ENCODE measurements around the gene USP34. TPM values are rescaled to one million over a fixed set of nuclear protein-coding genes. Genes with fewer than 3 reads are reported as not detected.

USP34 gene
- total and polyA plus RNA-seq, 2 of the 8 experiments (the other 6 are each of a cell fraction or from before 2014, with no cell fraction given), result 56.7 to 91.7 TPM

DNA sequence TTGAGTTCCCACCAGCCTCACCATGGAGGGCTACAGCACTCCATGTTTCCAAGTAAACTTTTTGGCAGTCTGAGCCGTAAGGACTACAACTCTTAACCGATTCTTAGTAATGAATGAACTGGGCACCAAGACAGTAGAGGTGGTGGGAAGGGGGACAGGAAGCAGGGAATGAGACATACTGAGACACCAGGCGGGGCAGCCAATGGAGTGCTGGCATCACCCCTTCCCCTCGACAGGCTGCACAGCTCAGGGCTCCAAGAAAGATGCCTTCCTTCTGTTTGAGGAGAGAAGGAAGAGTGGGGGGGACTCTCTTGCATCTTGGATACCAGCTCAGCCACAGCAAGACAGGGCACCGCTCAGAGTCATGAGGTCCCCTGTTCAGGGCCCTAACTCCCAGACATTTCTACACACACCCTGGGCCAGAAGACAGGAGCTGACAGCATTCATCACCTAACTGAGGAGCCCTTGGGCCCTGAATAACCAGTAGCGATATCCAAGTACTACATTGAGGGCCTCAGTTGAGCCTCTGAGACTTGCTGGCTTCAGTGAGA lies 45.2 kb downstream of the USP34 start:
- Histone ChIP-seq H3K4me2 (ENCODE audit: insufficient read depth in 1 of 2, low read depth in 2 of 2, low read length in 2 of 2) (no peak overlapping the region), H4K91ac (replicated peaks; ENCODE audit: insufficient read length, low read length) (no peak overlapping the region), H2BK15ac (ENCODE audit: low read length) (no peak overlapping the region), H4K5ac (ENCODE audit: insufficient read length, low read depth, low read length) (no peak overlapping the region), H2AFZ (ENCODE audit: low read length) (no peak overlapping the region), H2AK5ac (ENCODE audit: low read depth, low read length) (no peak overlapping the region), H3K79me2 (ENCODE audit: control insufficient read depth in 1 of 2, insufficient read depth in 2 of 2, low read length in 2 of 2) (peaks cover 17 to 94% of the 10 kb centered on the region in 2 experiments), H3K27me3 (replicated peaks in 1 of 4; ENCODE audit: control insufficient read depth in 3 of 4, extremely low read depth in 1 of 4, insufficient read depth in 3 of 4, low read length in 3 of 4) (no peaks in the 10 kb centered on the region), H3K23me2 (ENCODE audit: low read depth, low read length) (no peaks in the 10 kb centered on the region), H3K4me1 (replicated peaks in 1 of 4; ENCODE audit: control insufficient read depth in 3 of 4, insufficient read depth in 4 of 4, low read length in 3 of 4) (peaks cover 3 to 8% (median 4%) of the 10 kb centered on the region in 4 experiments; a peak in 5 of 7 replicates), H3K9me3 (ENCODE audit: insufficient read depth in 2 of 2, low read depth in 1 of 2, low read length in 1 of 2) (no peaks in the 10 kb centered on the region), H4K8ac (ENCODE audit: extremely low read depth, insufficient read depth, low read length) (no peak overlapping the region; the same call in 1 of the 2 replicates), H2BK120ac (replicated peaks; ENCODE audit: low read depth, low read length) (no peak overlapping the region), H2BK5ac (ENCODE audit: low read depth, low read length) (peak overlapping the region; percentile 6; the same call in 1 of the 2 replicates), H3K23ac (ENCODE audit: insufficient read length) (no peak overlapping the region), H3K14ac (ENCODE audit: insufficient read length) (no peak overlapping the region), H3K4ac (replicated peaks; ENCODE audit: insufficient read length, low read depth, low read length) (no peak overlapping the region), H3K18ac (ENCODE audit: extremely low read depth, low read length) (no peak overlapping the region), H2BK20ac (ENCODE audit: low read length) (no peak overlapping the region), H3K56ac (replicated peaks; ENCODE audit: insufficient read length, low read depth, low read length) (no peak overlapping the region), H3K79me1 (ENCODE audit: low read depth, low read length) (peaks cover 3% of the 10 kb centered on the region), H3K9ac (replicated peaks in 1 of 4; ENCODE audit: extremely low read depth in 1 of 4, low read depth in 3 of 4, low read length in 3 of 4) (peak overlapping the region in 1 of 4 experiments; percentile 1; a peak in 1 of 7 replicates), H3K36me3 (ENCODE audit: control insufficient read depth in 2 of 4, insufficient read depth in 4 of 4, low read length in 3 of 4) (no peaks in the 10 kb centered on the region; a peak in 1 of 8 replicates), H2BK12ac (ENCODE audit: low read depth, low read length) (no peak overlapping the region), H4K20me1 (replicated peaks in 1 of 2; ENCODE audit: control insufficient read depth in 1 of 2, insufficient read depth in 2 of 2, low read length in 2 of 2) (peaks cover 4 to 14% of the 10 kb centered on the region in 2 experiments), H3K4me3 (ENCODE audit: extremely low read depth in 1 of 4, insufficient read depth in 2 of 4, low read depth in 3 of 4, low read length in 4 of 4) (no peak overlapping the region), H3K27ac (ENCODE audit: low read depth, low read length) (no peak overlapping the region)
- no peak for FAIRE-seq
- no peak for DNase-seq (ENCODE audit: low read depth in 1 of 2, low spot score in 2 of 2)
- CTCF ChIA-PET (ENCODE audit: partially characterized antibody), result interaction anchor here (0.5 to 2.8 kb wide), 33 partner anchors 9 to 227 kb away, joined by 3 to 48 read pairs (median 5); no protein-coding TSS in a partner anchor
- WGBS, 2 experiments (ENCODE audit: extremely low coverage in 1 of 2, insufficient coverage in 1 of 2, insufficient read length in 1 of 2, insufficient replicate concordance in 2 of 2, low coverage in 1 of 2, low lambda C conversion rate in 2 of 2, missing lambda C conversion rate in 1 of 2), result 96% methylated on average over 6 of the region's 6 CpGs; no CpG with 5 or more reads in 1 of the 2 experiments
- POLR2A ChIA-PET (ENCODE audit: partially characterized antibody), result interaction anchor here (0.7 to 1.6 kb wide), 6 partner anchors 9 to 113 kb away, joined by 3 to 8 read pairs (median 4); partner anchors contain the start of genes USP34 and XPO1
- TF ChIP-seq SP2 (IDR thresholded peaks at IDR 0.05; ENCODE audit: low read length) (no peak), EZH2 (IDR thresholded peaks at IDR 0.05; ENCODE audit: low read depth, low read length, severe bottlenecking) (no peak)

Data from H1 (cell line).